BJ (cell line): Measurements from ENCODE around the gene MTFP1. TPM values are rescaled to one million over a fixed set of nuclear protein-coding genes. Genes with fewer than 3 reads are reported as not detected.

Source experiments
- CTCF ChIA-PET: fragments of 350-600 bp; formaldehyde crosslinking; extraction: SDS; loops from one replicate; lab custom pipeline; 2021; ENCODE audit warnings: antibody characterized with exemption, inconsistent platforms; lab: Yijun Ruan, JAX
- POLR2A ChIA-PET: fragments of 300-600 bp; sonication (Branson Sonifier 250); formaldehyde crosslinking; extraction: SDS; loops from one replicate; lab custom pipeline; 2021; ENCODE audit warnings: antibody characterized with exemption; lab: Charles Lee
- DNase-seq: peaks from one replicate; pipeline ENCODE4 v3.0.0-alpha.2; 2011; ENCODE audit warnings: low read depth
- H3K27me3 ChIP-seq: 2 replicates; pipeline ENCODE4 v1.6.0; 2011; ENCODE audit warnings: low read length; ENCODE audit not compliant: control insufficient read depth, insufficient read depth
- H3K36me3 ChIP-seq: 2 replicates; pipeline ENCODE4 v1.5.1; 2011; ENCODE audit warnings: low read length; ENCODE audit not compliant: control insufficient read depth, insufficient read depth
- H3K4me3 ChIP-seq: 2 replicates; pipeline ENCODE4 v1.5.1; 2011; ENCODE audit warnings: low read depth, mild to moderate bottlenecking, control low read depth, low read length
- polyA plus RNA-seq: library from polyadenylated mRNA; depleted of rRNA; stranded (reverse); fragments of >200 nt; gene quantifications from 2 replicates; pipeline ENCODE4 v1.2.3, GENCODE V29; 2011
- TF ChIP-seq, protein P1 (sequence below): IDR thresholded peaks from 2 replicates; pipeline ENCODE4 v1.5.1; 2011; ENCODE audit warnings: low read depth, mild to moderate bottlenecking, control low read depth, inconsistent platforms, low read length, moderate library complexity; ENCODE audit not compliant: insufficient read depth

The MTFP1 gene
- polyA plus RNA-seq, 1 experiment: 8.3 TPM

GRCh38 chr22:30429887-30430286 lies 4.3 kb downstream of the MTFP1 start:
- Histone ChIP-seq H3K4me3 (no peak overlapping the region), H3K36me3 (no peaks in the 10 kb centered on the region; the same call in 1 of the 2 replicates), H3K27me3 (no peaks in the 10 kb centered on the region)
- DNase-seq: no peak
- CTCF ChIA-PET: interaction anchor here (0.9 to 1.8 kb wide), 2 partner anchors 38 to 321 kb away, joined by 3 to 8 read pairs; no protein-coding TSS in a partner anchor
- TF ChIP-seq, protein P1, sequence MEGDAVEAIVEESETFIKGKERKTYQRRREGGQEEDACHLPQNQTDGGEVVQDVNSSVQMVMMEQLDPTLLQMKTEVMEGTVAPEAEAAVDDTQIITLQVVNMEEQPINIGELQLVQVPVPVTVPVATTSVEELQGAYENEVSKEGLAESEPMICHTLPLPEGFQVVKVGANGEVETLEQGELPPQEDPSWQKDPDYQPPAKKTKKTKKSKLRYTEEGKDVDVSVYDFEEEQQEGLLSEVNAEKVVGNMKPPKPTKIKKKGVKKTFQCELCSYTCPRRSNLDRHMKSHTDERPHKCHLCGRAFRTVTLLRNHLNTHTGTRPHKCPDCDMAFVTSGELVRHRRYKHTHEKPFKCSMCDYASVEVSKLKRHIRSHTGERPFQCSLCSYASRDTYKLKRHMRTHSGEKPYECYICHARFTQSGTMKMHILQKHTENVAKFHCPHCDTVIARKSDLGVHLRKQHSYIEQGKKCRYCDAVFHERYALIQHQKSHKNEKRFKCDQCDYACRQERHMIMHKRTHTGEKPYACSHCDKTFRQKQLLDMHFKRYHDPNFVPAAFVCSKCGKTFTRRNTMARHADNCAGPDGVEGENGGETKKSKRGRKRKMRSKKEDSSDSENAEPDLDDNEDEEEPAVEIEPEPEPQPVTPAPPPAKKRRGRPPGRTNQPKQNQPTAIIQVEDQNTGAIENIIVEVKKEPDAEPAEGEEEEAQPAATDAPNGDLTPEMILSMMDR: no peak
- POLR2A ChIA-PET: no interaction called here

GRCh38 chr22:30430933-30431332 lies 5.4 kb downstream of the MTFP1 start:
- ChIA-PET CTCF (interaction anchor here (0.9 to 3.9 kb wide), 3 partner anchors 14 to 322 kb away, joined by 3 to 21 read pairs (median 8); no protein-coding TSS in a partner anchor), POLR2A (no interaction called here)
- Histone ChIP-seq H3K4me3 (no peak overlapping the region), H3K36me3 (no peaks in the 10 kb centered on the region; the same call in 1 of the 2 replicates), H3K27me3 (no peaks in the 10 kb centered on the region)
- TF ChIP-seq, protein P1: no peak
- no peak for DNase-seq

DNA sequence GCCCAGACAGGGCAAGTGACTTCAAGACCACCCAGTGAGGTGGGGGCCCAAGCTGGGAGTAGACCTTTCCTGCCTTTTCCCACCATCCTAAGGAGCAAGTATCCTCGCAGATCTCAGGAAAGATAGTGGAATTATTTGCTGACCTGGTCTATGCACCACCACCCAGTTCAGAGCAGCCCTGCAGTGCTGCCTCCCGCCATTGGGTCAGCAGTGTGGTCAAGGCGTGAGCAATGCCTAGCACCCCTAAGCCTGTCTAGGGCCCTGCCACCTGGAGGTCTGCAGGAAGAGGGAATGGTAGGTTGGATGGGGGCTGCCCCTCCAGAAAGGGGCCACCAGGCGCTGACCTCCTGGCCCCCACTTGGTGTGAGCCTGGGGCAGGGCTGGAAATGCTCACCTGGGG lies 6.5 kb downstream of the MTFP1 start:
- ChIA-PET POLR2A (no interaction called here), CTCF (interaction anchor here (1.0 to 3.9 kb wide), 2 partner anchors 13 to 54 kb away, joined by 5 to 21 read pairs; no protein-coding TSS in a partner anchor)
- Histone ChIP-seq H3K36me3 (no peaks in the 10 kb centered on the region; the same call in 1 of the 2 replicates), H3K27me3 (no peaks in the 10 kb centered on the region), H3K4me3 (no peak overlapping the region)
- no peak for DNase-seq
- TF ChIP-seq, protein P1: no peak

DNA sequence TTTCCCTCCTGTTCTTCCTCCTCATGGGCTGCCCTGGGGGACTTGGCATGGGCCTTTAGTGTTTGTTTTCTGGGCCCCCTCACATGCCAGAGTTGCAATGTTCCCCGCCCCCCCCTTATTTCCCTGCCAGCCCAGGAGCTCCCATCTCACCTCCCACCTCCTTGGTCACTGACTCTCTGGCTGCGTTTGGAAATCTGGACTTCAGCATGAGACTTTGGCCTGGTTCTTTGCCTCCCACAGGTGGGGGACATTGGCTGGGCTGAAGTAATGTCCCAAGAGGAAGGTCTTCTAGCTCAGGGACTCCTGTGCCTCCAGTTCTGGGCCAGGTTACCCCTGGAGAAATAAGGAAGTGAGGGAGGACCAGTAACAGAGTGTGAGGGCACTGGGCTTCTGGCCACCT lies 7.0 kb downstream of the MTFP1 start:
- POLR2A ChIA-PET: no interaction called here
- H3K27me3 ChIP-seq: no peaks in the 10 kb centered on the region

DNA sequence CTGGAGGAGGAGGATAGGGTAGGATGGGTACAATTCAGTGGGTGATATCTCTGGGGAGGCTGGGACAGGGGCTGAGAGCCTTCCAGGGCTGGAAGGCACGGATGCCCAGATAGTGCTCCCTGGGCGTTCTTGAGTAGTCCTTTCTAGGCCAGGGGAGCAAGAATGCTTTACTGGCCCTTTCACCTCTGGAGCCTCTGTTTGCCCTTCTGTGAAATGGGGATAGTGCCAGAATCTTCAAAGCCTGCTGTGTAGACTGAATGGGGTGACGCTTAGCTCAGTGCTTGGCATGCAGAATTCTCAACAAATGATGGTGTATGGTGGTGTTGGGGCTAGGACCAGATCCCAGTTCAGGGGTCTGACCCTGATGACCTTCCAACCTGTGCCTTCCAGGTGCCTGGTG lies 7.7 kb downstream of the MTFP1 start:
- ChIA-PET CTCF (interaction anchor here (0.6 to 3.9 kb wide), 7 partner anchors 10 to 935 kb away, joined by 3 to 21 read pairs (median 3); no protein-coding TSS in a partner anchor), POLR2A (no interaction called here)
- Histone ChIP-seq H3K36me3 (no peaks in the 10 kb centered on the region; the same call in 1 of the 2 replicates), H3K4me3 (no peak overlapping the region), H3K27me3 (no peaks in the 10 kb centered on the region)
- DNase-seq: no peak
- TF ChIP-seq, protein P1: no peak

More for the DNA sequence above, 7.0 kb downstream of the MTFP1 start:
- Histone ChIP-seq H3K4me3 (no peak overlapping the region), H3K36me3 (no peaks in the 10 kb centered on the region; the same call in 1 of the 2 replicates)
- TF ChIP-seq, protein P1: no peak
- CTCF ChIA-PET: interaction anchor here (0.7 to 3.9 kb wide), 4 partner anchors 11 to 145 kb away, joined by 3 to 21 read pairs (median 4); no protein-coding TSS in a partner anchor
- no peak for DNase-seq
